Measurements from ENCODE around the gene FILIP1. TPM values are rescaled to one million over a fixed set of nuclear protein-coding genes. Genes with fewer than 3 reads are reported as not detected.

Gene FILIP1
- total and polyA plus RNA-seq, 2 of the 8 experiments (the other 6 are each of a cell fraction or from before 2014, with no cell fraction given), result 2.4 to 5.7 TPM

DNA sequence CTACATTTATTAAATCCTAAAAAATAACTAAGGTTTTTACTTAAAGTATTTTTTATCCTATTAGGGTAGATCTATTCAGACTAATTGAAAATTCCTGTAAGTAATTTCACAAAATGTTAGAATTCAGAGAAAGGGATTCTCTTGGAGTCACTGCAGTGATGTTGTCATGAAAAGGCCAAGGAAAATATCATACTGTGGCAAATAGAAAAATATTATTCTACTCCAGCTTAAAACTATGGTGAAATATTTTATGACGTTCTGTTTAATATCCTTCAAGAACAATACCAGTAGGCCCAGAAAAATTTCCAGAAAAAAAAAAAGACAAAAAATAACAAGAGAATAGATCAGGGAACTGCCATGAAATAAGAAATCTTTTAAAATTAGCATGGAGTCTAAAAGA is 73.6 kb downstream of the FILIP1 start (continued):
- TF ChIP-seq, protein P1, sequence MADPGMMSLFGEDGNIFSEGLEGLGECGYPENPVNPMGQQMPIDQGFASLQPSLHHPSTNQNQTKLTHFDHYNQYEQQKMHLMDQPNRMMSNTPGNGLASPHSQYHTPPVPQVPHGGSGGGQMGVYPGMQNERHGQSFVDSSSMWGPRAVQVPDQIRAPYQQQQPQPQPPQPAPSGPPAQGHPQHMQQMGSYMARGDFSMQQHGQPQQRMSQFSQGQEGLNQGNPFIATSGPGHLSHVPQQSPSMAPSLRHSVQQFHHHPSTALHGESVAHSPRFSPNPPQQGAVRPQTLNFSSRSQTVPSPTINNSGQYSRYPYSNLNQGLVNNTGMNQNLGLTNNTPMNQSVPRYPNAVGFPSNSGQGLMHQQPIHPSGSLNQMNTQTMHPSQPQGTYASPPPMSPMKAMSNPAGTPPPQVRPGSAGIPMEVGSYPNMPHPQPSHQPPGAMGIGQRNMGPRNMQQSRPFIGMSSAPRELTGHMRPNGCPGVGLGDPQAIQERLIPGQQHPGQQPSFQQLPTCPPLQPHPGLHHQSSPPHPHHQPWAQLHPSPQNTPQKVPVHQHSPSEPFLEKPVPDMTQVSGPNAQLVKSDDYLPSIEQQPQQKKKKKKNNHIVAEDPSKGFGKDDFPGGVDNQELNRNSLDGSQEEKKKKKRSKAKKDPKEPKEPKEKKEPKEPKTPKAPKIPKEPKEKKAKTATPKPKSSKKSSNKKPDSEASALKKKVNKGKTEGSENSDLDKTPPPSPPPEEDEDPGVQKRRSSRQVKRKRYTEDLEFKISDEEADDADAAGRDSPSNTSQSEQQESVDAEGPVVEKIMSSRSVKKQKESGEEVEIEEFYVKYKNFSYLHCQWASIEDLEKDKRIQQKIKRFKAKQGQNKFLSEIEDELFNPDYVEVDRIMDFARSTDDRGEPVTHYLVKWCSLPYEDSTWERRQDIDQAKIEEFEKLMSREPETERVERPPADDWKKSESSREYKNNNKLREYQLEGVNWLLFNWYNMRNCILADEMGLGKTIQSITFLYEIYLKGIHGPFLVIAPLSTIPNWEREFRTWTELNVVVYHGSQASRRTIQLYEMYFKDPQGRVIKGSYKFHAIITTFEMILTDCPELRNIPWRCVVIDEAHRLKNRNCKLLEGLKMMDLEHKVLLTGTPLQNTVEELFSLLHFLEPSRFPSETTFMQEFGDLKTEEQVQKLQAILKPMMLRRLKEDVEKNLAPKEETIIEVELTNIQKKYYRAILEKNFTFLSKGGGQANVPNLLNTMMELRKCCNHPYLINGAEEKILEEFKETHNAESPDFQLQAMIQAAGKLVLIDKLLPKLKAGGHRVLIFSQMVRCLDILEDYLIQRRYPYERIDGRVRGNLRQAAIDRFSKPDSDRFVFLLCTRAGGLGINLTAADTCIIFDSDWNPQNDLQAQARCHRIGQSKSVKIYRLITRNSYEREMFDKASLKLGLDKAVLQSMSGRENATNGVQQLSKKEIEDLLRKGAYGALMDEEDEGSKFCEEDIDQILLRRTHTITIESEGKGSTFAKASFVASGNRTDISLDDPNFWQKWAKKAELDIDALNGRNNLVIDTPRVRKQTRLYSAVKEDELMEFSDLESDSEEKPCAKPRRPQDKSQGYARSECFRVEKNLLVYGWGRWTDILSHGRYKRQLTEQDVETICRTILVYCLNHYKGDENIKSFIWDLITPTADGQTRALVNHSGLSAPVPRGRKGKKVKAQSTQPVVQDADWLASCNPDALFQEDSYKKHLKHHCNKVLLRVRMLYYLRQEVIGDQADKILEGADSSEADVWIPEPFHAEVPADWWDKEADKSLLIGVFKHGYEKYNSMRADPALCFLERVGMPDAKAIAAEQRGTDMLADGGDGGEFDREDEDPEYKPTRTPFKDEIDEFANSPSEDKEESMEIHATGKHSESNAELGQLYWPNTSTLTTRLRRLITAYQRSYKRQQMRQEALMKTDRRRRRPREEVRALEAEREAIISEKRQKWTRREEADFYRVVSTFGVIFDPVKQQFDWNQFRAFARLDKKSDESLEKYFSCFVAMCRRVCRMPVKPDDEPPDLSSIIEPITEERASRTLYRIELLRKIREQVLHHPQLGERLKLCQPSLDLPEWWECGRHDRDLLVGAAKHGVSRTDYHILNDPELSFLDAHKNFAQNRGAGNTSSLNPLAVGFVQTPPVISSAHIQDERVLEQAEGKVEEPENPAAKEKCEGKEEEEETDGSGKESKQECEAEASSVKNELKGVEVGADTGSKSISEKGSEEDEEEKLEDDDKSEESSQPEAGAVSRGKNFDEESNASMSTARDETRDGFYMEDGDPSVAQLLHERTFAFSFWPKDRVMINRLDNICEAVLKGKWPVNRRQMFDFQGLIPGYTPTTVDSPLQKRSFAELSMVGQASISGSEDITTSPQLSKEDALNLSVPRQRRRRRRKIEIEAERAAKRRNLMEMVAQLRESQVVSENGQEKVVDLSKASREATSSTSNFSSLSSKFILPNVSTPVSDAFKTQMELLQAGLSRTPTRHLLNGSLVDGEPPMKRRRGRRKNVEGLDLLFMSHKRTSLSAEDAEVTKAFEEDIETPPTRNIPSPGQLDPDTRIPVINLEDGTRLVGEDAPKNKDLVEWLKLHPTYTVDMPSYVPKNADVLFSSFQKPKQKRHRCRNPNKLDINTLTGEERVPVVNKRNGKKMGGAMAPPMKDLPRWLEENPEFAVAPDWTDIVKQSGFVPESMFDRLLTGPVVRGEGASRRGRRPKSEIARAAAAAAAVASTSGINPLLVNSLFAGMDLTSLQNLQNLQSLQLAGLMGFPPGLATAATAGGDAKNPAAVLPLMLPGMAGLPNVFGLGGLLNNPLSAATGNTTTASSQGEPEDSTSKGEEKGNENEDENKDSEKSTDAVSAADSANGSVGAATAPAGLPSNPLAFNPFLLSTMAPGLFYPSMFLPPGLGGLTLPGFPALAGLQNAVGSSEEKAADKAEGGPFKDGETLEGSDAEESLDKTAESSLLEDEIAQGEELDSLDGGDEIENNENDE (IDR thresholded peaks at IDR 0.05; ENCODE audit: insufficient replicate concordance, low read length), result no peak
- no peak for TF ChIP-seq JUN (IDR thresholded peaks at IDR 0.05; ENCODE audit: low read depth, low read length)
- TF ChIP-seq TCF12 (IDR thresholded peaks at IDR 0.05; ENCODE audit: low read depth, low read length), result no peak
- TF ChIP-seq RAD21 (IDR thresholded peaks at IDR 0.05 in 1 of 2, conservative IDR thresholded peaks at IDR 0.05 in 1 of 2; ENCODE audit: low read depth in 2 of 2, low read length in 2 of 2), result no peak
- no peak for TF ChIP-seq NRF1 (IDR thresholded peaks at IDR 0.05; ENCODE audit: low read depth, low read length)

Data from H1 (cell line).